GM21390 (cell line): ENCODE results near the gene TBL1XR1.

ENCODE experiments used
- ATAC-seq: cut with Tn5 transposase; IDR thresholded peaks from one replicate; pipeline ENCODE4 v1.9.1; 2021; ENCODE audit not compliant: unreplicated experiment

Gene TBL1XR1

GRCh38 chr3:176969506-176969905 lies 227.8 kb downstream of the TBL1XR1 start:
- ATAC-seq: no peak
